SHP77 treated with DMSO at 0.1 percent for 48 hours (cell line): Measurements from ENCODE around the gene HOXB3.
A peak's percentile ranks its signal among the peaks of the same experiment; 100 is the strongest.

Experiments
- DNase-seq: peaks from one replicate; lab custom pipeline; 2025; lab: John Stamatoyannopoulos, UW

HOXB3 gene

DNA sequence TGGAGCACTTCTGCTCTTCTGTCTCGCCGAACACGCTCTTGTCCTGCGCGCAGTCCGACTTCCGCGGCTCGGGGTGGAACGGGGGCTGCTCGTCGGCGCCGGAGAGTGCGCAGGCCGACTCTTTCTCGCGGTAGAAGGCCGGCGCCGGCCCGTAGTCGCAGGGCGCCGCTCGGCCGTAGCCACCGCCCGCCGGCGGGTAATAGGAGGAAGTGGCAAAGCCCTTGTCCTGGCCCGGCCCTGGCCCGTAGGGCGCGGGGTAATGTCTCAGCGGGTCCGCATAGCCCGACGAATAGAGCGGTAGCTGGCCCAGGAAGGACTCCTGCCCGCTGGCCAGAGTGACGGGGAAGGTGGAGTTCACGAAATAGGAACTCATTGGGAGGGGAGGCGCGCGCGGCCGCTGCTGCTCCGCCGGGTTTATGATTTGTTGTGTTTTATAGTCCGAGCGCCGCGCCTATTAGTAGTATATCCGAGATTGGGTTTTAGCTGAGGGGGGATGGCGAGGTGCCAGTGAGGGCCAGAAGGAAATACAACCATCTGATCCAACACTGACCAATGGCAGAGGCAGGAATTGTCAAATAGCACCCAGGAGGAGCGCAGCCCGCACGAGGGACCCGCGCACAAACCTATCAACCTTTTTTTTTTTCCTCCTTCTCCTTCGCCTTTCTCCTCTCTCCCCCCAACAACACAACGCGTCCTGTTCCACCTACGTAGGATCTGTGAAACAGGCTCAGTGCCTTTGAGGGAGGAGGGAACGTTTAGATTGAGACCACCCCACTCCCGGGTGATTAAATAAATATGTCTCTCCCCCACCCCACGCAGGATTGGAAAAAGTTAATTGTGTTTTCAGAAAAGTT is 8.0 kb upstream of the HOXB3 start:
- DNase-seq: no peak

DNA sequence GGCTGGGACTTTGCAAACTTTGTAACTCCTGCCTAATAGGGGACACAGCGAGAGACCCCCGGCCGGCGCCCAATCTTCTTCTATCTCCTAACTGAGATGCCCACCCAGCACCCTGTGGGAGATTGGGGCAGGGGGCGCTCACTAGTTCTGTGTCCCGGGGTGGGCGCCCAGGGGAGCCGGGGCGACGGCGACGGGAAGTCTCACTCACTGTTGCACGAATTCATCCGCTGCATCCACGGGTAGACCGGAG is 7.4 kb upstream of the HOXB3 start:
- no peak for DNase-seq

GRCh38 chr17:48596735-48597527 is 6.9 kb upstream of the HOXB3 start:
- no peak for DNase-seq

GRCh38 chr17:48596000-48596734 is 6.1 kb upstream of the HOXB3 start:
- no peak for DNase-seq

DNA sequence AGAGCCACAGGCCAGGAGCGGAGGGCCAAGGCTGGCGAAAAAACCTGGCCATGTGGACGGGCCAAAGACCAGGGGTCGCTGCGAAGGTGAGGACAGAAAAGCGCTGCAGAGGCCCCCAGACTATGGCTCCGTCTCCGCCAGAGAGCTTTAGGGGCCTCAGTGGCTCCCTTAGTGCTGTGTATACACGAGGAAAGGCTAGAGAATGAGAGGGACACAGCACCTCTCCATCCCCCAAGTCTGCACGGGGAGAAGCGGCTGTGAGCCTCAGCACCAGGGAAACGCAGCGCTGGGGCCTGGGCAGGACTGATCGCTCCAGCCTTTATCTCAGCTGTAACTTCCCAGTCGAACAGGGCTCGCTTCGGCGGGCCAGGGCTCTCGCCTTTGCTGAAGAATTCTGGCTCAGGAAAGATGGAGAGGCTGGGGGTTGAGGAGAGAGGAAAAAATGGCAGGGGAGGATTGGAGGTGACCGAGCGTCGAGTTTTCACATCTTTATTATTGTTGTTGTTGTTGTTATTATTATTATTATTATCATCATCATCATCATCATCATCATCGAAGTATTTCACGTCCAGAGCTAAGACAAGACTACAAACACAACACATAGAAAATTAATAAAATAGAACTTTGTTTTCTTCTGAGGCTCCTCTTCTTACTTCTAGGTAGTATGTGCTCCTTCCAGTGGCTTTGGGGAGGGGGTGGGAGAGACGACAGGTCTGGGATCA is 5.4 kb upstream of the HOXB3 start:
- no peak for DNase-seq

GRCh38 chr17:48594538-48595277 is 4.7 kb upstream of the HOXB3 start:
- DNase-seq: no peak

- peak; percentile 94 for DNase-seq
Measured at GRCh38 chr17:48593840-48594537, 3.9 kb upstream of the HOXB3 start.

DNA sequence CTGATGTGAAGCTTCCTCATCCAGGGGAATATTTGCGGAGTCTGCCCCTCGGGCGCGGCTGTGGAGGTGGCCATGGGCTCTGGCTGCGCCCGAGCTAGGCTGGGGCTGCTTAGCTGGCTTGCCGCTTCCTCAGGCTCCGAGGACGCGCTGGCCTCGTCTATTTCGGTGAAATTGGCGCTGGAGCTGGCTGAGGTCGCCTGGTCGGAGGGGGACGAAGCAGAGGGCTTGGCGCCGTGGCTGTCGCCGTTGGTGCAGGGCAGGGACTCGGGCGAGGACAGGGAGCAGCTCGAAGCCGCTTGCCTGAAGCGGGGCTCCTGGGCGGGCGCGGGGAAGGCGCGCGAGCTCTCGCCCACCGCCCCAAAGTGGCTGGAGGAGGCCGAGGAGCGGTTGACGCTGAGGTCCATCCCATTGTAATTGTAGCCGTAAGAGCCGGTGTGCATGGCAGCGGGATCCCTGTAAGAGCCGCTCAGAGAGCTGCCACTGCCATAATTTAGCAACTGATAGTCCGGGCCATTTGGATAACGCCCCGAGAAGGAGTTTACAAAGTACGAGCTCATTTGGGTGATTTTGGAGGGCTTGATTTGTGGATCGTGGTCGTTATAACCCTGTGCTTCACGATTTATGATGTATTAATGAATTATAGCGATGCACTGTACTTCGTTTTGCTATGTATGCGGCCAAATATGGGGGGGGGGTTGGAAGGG is 3.2 kb upstream of the HOXB3 start, which contains the start of gene HOXB5:
HOXB5 (minus strand) TSS at position 654 of the 704 bp plus-strand sequence; CDS start at position 557, 97 bp downstream.
- peak; percentile 78 for DNase-seq

DNA sequence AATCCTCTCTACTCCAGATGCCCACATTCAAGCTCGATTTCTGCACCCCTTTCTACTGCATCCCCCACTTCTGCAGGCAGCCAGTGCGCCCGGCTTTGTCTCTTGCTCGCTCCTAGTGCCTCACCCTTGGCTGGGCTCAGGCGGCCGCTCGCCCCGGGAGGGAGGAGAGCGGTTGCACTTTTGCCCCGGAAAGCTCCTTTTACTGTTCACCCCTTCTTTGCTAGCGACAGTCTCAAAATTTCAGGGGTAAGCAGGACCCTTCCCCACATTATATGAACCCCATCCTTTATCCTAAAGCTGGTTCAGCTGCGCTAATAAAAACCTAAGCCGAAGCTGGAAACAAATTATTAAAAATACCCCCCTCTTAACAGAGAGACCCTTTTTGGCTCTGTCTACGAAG is 2.5 kb upstream of the HOXB3 start:
- no peak for DNase-seq

GRCh38 chr17:48592057-48592514 is 2.0 kb upstream of the HOXB3 start:
- DNase-seq: no peak

DNA sequence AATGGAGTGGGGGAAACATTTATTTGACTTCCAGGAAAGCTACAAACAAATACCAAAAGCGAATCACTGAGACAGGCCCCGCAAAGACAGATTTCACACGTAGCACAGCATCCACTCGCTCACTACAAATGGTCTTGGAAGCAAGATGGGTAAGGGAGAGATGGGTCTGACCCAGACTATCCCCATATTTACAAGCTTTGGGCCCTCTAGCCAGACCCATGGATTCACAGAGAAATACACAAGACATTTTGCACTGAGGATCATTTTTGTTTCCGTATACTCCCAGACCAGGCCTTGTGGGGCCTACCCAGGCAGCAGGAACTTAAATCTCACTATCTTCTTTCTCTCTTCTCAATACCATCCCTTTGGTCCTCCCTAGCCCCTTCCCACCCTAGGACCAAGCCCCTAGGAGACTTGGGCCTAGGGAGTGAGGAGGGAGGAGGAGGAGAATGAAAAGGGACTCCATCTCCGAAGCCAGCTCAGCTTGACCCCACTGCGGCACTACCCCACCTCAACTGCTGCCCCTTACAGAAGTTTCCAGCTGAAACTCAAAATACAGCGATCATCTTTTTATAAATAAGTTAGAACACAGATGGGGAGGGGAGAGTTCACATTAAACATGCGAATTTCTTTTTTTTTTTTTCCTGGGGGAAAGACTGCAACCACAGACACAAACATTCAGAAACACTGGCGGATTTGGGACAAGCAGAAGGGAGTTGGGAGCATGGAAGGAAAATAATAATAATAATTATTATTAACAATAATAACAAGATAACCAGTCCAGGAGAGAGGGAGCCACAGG is 1.4 kb upstream of the HOXB3 start:
- no peak for DNase-seq

DNA sequence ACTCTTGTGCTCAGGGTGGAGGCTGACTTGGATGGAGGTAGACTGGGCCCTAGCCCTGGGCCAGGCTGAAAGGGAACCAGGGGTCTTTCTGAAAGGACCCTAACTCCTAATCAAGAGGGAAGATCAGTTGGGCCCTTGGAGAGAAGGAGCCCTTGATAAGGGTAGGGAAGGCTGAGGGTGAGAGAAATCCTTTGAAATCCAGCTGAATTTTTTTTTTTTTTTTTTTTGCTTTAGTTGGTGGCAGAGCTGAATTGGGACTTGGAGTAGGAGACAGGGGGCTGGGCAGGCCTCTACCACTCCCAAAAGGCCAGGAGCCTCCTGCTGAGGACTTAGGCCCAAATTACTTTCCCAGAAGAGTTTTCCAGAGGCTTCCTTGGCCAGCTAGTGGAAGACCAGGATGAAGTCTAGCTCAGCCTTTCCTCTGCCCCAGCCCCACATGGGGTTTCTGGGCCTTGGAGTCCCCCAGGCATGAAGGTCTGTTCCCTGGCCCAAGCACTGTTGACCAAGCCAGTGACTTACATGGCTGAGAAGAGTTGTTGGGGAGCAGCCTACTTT is 643 bp upstream of the HOXB3 start:
- DNase-seq: no peak

DNA sequence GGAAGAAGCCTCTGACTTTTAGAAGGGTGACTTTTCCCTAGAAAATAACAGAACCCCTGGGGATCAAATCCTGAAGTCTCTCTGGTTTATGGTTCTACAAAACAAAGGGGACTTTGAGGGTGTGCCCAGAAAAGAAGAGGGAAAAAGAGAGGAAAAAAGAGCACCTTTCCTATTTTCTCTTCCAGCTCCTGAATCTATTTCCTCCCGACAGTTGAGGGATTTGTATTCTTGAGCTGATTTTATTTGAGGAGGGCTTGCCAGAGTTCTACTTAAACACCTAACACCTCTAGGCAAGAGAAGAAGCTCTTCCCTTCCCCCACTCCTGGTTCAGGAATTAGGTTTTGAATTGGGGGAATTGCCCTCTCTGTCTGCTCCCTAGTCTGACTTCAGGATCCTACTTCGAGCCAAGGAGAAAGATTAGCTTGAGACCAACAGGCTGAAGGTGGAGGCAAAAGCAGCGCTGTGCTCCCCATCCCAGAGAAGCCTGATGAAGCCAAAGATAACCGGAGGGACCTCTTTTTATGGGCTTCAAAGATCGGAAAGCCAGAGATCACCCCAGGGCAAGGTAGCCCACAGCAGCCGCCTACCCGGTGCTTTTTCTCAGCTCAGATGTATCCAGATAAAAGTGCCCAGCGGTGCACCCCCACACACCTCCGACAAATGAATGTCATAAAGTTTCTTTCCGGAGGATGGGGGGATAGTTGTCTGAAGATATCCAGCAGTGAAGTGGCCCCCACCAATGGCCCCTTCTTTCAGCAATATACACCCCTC is 796 bp downstream of the HOXB3 start:
- no peak for DNase-seq

- DNase-seq: no peak
Measured at GRCh38 chr17:48588528-48588927, 1.5 kb downstream of the HOXB3 start.

DNA sequence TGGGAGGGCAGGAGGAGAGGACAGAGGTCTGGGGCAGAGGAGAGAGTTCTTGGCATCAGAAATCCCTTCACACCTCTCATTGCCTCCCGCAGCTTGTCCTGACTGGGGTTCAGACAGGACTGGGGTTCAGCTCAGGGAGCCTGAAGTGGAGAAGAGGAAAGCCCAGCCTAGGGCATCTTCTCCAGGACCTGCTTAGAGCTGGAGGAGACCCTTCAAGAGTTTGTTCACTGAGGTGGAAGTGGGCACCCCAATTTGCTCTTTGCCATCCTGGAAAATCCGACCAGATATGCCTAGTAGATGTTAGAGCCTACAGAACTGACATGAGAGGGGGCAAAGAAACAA is 2.0 kb downstream of the HOXB3 start:
- DNase-seq: no peak

- DNase-seq: peak; percentile 98
Measured at GRCh38 chr17:48587276-48588073, 2.6 kb downstream of the HOXB3 start.
